Astrocyte of the hippocampus (primary cell): ENCODE results near the gene RABL6.
A peak's percentile ranks its signal among the peaks of the same experiment; 100 is the strongest.
"Not testable (repeated sequence)": the region's sequence is repeated elsewhere in the genome, so short reads cannot be mapped to it uniquely, and the experiment has no call there.

Experiments used
- DNase-seq: peaks from one replicate; pipeline ENCODE4 v3.0.0; 2011; ENCODE audit warnings: low read depth, low spot score

The RABL6 gene

DNA sequence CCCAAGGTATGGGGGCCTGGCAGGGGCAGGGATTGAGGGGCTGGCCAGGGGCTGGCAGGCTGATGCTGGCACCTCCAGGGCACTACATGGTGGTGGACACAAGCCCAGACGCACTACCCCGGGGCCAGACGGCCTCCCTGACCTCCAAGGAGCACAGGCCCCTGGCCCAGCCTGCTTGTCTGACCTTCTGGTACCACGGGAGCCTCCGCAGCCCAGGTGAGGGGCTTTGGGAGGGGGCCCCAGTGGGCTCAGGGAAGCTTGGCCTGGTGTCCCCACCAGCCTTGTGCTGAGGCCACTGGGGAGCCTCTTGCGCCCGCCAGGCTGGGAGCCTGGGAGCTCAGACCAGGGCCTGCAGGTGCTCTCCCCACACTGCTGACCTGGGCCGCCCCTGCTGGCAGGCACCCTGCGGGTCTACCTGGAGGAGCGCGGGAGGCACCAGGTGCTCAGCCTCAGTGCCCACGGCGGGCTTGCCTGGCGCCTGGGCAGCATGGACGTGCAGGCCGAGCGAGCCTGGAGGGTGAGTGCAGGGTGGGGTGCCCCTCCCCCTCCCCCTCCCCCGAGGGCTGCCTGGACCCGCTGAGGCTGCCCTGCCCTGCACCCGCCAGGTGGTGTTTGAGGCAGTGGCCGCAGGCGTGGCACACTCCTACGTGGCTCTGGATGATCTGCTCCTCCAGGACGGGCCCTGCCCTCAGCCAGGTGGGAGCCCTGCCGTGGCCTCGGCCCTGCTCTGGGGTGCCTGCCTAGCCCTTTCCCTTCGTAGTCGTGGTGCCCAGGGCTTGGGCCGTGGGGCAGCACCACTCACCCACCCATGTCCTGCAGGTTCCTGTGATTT is 50.0 kb downstream of the RABL6 start:
- DNase-seq, result no peak

DNA sequence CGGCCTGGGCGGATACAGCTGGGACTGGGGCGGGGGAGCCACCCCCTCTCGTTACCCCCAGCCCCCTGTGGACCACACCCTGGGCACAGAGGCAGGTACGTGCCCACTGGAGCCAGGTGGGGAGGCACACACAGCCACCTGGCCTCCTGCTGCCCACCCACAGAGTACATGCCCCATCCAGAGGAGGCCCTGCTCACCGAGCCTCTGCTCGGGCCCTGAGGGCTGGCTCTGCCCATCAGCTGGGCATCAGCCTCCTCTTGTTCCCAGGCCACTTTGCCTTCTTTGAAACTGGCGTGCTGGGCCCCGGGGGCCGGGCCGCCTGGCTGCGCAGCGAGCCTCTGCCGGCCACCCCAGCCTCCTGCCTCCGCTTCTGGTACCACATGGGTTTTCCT is 50.7 kb downstream of the RABL6 start:
- peak; percentile 5 for DNase-seq

DNA sequence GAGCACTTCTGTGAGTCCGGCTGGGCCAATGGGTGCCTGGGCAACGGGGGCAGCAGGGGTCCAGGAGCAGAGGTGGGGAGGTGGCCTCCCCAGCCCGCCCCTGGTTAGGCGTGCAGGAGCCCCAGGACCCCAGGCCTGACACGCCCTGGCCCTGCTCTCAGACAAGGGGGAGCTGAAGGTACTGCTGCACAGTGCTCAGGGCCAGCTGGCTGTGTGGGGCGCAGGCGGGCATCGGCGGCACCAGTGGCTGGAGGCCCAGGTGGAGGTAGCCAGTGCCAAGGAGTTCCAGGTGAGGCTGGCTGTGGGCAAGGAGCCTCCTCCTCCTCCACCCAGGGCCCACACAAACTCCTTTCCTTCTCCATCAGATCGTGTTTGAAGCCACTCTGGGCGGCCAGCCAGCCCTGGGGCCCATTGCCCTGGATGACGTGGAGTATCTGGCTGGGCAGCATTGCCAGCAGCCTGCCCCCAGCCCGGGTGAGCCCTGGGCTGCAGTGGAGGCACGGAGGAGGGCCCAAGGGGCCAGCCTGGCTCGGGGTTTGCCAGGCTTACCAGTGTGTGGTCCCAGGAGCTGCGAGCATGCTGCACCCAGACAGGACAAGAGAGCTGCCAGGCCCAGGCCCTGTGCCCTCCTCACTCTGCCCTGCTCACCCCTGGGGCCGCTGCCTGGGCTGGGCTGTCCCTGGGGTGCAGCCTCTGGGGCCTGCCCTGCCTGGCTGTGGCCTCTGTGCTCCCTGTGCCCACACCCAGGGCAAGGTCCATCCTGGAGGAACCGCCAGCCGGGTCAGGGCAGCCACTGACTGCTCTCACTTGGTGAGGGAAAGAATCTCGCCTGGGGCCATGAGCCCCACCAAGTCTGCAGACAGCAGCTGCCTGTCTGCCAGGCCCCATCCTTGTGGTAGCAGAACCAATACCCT is 51.4 kb downstream of the RABL6 start:
- DNase-seq, result peak; percentile 87

DNA sequence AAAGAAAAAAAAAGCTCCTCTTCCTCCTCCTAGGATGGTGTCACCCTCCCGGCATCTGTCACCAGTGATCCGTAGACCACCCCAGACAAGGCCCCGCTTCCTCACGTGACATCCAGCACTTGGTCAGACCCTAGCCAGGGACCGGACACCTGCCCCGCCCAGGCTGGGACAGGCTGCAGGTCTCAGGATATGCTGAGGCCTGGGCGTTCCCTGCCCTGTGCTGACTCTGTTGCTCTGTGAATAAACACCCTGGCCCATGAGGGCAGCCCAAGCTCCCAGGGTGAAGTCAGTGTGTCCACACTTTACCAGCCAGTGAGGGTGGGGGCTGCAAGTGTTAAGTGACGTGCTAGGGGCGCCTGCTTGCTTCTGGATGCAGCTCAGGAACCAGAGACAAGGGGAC is 52.8 kb downstream of the RABL6 start:
- no peak for DNase-seq

DNA sequence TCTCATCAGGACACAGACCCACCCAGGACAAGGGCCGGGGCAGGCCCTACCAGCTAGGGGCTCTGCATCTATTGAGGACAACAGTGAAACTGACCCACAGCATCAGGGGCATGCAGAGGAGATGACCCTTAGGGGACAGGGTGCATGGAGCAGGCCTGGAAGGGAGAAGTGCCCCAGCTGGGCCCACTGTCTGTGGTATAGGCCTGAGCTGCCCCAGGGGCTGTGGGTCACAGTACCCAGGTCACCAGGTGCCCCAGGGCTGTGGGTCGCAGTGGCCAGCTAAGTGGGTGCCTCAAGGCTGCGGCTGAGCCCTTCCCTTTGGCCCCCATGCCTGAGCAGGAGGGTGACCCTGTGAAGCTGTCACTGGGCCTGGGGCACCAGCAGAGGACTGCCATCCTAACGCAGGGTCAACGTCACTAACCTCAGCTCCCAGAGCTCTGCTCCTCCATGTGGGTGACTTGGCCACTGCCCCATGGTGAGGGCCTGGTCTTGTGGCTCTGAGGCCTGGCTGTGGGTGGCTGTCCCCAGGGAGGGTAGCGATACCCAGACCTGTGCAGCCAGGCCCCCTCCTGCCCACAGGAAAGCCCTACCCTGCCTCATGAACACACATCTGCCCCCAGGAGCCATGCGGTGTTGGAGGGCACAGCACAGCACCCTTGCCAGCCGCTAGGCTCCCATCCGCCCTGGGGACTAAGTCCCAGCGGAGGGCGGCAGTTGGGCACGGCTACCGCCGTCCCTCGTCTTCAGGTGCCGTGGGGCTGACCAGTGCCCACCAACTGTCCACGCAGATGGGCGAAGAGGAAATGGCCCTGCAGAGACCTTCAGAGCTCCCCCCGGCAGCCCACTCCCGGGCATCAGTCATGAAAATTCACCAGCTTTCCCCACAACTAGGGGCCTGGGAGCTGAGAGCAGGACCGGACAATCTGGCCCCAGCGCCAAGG is 53.5 kb downstream of the RABL6 start:
- DNase-seq, result no peak

DNA sequence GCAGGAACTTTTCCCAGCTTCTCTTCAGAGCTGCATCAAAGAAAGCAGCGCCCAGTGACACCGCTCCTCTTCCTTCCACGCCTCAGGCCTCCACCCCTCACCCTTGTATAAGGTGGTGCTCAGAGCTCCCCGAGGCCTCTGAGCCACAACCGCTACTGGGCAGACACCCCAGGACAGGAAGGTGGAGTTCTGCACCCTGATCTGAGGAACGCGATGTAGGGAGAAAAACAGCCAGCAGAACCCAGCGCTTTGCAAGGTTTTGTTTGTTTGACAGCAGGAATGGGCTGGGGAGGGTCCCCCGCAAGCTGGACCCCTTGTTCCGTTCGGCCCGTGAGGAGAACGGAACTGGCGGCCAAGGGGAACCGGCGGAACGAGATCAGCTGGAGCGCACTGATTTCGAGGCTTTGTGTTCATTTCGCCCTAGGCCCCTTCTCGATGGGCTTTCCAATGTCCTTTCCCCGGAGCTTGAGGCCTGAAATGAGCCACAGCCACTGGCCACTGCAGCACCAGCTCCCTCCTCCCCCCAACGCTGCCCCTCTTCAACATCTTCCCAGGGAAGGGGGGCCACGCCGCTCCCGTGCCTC is 54.2 kb downstream of the RABL6 start:
- DNase-seq, result no peak

DNA sequence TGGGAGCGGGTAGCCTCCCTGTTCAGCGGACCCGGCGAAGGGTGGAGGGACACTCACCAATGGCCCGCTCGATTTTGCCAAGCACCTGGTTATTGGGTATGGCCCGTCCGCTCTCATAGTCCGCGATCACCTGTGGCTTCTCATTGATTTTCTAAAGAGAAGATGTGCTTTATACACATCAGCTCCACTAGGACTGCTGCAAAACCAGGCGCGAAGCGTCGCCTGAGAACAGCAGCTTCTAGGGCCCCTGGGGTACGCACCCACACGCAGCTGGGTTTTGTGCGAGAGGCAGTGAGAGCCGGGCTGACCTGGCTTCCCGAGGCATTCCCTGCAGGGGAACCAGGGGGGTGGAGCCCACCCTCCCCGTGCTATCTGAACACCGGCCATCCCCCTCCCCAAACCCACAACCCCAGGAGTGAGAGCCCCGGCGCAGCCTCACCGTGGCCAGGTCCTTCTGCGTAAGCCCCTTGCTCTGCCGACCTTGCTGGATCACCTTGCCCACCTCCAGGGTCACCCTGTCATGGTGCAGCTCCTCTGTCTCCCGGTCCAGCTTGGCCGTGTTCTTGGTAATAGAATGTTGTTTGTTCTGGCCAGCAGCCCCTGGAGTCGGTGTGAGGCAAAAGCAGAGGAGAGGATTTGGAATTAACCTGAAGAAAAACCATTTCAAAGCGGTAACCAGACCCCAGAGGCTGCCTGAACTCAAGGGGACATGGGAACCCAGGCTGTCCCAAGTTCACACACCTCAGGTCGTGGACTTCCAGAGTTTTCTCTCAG is 55.3 kb downstream of the RABL6 start:
- DNase-seq, result no peak

DNA sequence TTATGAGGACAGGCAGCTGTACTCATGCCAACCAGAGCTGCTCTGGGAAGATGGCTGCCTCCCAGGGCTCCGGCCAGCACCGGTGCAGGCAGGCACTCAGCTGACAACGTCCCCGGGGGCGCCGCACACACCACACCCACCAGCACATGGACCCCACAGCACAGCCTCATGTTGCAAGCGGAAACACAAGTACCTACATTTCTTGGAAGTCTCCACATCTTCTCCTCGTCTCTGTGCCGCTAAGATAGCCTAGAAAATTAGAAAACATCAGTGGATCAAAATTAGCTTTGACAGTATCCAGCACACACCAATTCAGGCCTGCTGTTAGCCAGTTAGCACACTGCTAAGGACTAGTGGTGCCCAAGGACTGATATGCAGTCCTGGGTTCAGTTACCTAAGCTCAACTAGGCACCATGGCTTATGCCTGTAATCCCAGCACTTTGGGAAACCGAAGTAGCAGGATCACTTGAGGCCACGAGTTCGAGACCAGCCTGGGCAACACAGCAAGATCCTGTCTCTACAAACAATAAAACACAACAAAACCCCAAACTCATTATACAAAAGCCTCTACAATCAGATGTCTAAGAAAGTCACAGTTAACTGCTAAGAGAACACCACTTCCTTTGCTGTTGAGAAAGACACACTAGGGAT is 56.0 kb downstream of the RABL6 start:
- DNase-seq, result no peak

DNA sequence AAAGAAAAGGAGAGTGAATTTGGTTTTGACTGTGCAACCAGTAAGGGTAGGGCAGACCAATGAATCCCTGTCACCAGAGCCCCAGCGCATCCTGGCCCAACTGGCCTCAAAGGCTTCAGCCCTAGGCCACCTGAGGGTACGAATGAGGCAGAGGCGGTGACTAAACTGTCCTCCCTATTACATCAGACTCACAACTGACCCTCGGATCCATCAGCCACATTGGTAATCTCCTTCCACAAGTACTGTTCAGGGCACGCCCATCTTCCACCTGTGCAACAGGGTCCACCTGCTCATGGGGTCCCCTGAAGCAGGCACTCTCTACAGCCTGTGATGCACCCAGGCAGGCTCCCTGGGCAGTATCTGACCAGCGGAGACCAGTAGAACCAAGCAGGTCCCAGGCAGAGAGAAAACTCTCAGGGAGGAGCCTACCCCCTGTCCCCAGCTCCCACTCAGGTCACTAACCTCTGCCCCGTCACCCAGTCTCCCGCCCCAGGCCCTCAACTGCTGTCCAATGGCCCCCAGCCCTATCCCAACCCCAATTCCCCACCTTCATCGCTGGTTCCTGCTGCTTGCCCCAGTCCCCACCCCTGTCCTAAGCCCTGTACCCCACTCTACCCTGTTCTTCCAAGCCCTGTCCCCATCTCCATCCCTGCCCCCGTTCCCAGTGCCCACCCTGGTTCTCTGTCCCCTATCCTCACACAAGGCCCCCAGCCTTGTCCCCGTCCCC is 57.5 kb downstream of the RABL6 start:
- DNase-seq, result no peak

DNA sequence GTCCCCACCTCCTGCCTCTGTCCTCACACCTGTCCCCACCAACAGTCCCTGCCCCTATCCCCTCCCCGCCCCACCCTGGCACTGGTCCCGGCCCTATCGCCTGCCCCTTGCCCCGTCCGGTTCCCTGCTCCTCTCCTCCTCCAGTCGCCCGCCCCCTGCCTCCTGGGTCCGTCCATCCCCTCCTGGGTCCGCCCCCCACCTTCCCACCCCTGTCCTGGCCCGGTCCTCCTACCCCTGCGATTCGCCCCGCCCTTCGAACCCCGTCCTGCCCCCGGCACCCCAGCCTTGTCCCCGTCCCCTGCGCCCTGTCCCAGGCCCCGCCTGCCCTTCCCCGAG is 58.0 kb downstream of the RABL6 start:
- no peak for DNase-seq

DNA sequence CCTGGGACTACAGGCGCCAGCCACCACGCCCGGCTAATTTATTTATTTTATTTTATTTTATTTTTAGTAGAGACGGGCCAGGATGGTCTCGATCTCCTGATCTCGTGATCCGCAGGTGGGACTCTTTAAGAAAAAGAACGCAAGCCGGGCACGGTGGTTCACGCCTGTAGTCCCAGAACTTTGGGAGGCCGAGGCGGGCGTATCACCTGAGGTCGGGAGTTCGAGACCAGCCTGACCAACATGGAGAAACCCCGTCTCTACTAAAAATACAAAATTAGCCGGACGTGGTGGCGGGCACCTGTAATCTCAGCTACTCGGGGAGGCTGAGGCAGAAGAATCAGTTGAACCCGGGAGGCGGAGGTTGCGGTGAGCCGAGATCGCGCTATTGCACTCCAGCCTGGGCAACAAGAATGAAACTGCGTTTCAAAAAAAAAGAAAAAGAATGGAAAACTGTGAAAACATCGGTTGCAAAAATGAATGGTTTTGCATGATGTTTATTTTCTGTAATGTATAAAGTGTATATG is 59.2 kb downstream of the RABL6 start:
- DNase-seq, result not testable (repeated sequence)

DNA sequence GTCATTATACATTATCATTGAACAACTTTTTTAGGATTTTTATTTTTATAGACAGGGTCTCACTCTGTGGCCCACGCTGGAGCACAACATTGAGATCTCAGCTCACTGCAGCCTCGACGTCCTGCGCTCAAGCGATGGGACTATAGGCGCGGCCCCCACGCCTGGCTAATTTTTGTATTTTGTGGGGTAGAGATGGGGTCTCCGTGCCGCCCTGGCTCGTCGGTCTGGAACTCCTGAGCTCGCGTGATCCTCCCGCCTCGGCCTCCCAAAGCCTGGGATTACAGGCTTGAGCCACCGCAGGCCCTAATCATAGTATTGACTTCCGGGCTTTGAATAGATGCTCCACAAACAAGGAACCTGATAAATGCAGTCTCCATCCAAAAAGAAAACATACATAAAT is 59.7 kb downstream of the RABL6 start:
- no peak for DNase-seq

DNA sequence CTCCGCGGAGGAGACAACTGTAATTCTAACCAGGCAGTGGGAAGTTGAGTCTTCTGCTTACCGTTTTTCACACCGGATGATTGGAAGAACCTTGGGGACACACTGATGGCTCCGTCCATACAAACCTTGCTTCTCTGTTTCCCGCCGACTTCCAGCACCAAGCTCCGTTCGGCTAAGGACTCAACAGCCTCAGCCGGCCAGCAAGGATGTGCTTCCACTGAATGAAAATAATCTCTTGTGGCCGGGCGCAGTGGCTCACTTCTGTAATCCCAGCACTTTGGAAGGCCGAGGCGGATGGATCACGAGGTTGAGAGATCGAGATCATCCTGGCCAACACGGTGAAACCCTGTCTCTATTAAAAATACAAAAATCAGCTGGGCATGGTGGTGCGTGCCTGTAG is 60.2 kb downstream of the RABL6 start:
- DNase-seq, result no peak

DNA sequence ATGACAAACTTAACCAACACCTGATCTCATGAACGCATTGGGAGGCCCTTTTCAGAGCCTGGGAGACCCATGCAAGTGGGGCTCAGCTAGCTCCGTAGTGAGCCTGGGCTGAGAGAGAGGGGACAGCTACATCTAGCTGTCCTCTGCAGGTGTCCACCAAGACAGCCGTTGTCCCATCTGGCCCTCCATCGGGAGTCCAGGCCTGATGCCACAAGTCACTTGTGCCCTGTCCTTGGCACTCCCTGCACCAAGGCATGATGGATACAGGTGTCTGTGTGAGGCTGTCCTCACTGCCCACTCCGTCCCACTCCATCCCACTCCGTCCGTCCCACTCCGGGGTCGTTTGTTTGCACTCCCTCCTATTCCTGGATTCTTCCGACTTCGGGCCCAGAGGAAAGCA is 60.9 kb downstream of the RABL6 start:
- no peak for DNase-seq

DNA sequence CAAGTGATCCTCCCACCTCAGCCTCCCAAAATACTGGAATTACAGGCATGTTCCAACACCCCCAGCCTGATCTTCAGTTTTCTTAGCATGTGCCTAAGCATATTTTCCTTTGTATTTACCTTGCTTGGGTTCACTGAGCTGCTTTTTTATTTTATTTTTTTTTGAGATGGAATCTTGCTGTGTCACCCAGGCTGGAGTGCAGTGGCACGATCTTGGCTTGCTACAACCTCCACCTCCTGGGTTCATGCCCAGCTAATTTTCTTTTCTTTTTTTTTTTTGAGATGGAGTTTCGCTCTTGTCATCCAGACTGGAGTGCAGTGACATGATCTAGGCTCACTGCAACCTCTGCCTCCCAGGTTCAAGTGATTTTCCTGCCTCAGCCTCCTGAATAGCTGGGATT is 61.9 kb downstream of the RABL6 start:
- not testable (repeated sequence) for DNase-seq

DNA sequence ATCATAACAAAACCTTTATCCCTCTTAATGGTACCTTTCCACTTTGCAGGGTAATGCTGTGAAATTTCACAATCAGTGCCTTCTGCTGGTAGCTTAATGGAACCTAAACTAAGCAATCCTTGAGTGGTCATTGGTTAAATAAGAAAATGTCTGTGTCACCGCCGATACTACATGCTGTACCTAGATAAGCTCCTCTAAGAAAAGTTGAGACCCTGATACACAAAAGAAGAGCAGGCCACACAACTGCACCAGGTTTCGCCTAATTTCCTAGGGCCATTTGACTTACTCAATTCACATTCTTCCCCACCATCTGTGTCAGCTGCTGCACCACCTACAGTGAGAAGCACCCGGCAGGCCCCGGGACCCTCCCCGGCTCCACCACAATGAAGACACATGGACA is 67.4 kb downstream of the RABL6 start:
- no peak for DNase-seq

DNA sequence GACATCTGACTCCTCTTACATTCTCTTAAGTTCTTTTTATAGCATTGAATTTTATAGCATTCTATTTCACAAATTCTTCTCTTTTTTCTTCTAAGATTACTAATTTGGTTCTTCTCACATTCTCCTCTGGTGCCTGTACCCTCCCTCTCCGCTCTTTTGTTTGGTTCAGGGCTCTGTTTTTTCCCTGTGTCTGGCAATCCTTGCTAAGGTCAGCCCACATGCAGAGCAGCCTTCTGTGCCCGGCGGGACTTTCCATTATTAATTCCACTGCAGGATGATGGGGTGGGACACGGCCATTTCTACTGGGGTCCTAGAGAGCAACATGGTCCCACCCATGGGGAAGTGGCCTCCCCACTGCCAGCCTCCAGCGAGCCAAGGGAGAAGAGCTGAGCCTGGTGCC is 68.7 kb downstream of the RABL6 start:
- no peak for DNase-seq

DNA sequence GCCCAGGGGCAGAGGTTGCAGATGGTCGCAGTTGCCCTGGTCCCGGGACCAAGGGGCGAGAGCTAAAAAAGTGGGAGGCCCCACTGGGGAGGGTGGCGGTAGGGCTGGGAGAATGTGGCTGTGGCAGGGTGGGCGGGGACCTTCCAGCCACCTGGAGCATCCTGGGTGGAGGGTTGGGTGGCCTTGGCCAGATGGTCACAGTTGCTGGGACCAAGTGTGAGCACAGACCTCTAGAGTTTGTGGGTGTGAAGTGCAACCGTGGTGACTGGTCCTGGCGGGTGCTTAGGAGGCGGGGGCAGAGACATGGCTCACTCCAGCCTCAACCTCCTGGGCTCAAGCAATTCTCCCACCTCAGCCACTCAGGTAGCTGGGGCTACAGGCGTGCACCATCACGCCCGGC is 72.9 kb downstream of the RABL6 start:
- no peak for DNase-seq

DNA sequence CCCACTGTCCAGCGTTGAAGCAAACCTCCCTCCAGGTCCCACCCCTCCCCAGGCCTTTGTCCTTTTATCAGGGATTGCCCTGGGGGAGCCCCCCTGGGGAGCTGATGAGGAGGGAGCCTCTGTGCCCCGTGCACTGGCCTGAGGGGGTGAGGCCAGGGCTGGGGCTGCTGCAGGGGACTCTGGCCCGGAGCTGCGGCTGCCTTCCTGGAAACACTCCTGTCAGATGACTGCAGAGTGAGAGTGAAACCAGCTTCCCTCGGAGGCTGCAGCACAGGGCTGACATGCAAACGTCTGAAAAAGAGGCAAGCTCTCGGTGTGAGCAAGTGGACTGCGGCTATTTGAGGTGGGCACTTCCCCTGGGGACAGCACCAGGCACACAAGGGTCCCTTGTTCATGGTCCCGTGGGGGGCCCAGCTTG is 74.0 kb downstream of the RABL6 start:
- peak; percentile 61 for DNase-seq
